HG03457 (cell line): ENCODE data around the gene ARIH1.

Experiments used
- ATAC-seq: cut with Tn5 transposase; IDR thresholded peaks from one replicate; pipeline ENCODE4 v1.9.1; 2021; ENCODE audit warnings: moderate number of reproducible peaks; ENCODE audit not compliant: unreplicated experiment

ARIH1 gene

DNA sequence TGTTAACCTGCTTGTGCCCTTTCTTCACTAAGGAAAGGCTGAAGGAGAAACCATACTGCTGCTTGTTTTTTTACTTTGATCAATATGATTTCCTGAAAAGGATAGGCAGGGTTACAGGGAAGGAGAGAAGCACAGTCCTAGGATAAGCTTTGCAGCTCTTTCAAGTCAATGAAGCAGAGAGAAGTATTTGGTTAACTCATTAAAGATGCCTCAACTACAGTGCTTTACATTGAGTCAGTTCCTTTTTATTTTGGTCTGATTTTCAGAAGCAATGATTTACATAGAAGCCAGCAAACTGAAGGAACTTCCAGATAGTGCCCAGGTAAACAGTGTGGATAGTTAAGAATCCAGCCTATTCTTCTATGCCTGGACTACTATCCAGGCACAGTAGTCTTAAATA is 64.8 kb downstream of the ARIH1 start:
- ATAC-seq: no peak

DNA sequence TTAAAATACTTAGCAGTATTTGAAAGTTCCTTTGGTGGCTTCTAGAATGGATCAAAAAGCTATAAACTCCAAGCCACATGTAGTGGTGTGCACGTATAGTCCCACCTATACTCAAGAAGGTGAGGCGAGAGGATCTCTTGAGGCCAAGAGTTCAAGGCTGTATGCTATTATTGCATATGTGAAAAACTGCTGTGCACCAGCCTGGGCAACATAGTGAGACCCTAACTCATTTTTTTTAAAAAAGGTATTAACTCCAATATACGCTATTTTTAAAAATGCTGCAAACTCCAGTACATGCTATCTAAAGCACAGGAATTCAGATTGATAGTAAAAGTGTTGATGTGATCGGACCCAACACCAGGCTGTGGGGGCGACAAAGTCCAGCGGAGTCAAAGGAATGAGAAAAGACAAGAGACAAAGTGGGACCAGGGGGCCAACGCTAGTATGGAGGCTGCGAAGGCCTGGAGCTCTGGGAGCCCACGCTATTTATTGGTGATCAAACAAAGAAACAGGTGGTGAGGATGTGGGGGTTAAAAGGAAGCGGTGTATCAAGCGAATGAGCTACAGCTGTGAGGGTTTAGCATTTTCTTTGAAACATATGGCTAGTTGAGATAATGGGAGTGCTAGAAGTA is 66.6 kb downstream of the ARIH1 start:
- ATAC-seq: no peak

DNA sequence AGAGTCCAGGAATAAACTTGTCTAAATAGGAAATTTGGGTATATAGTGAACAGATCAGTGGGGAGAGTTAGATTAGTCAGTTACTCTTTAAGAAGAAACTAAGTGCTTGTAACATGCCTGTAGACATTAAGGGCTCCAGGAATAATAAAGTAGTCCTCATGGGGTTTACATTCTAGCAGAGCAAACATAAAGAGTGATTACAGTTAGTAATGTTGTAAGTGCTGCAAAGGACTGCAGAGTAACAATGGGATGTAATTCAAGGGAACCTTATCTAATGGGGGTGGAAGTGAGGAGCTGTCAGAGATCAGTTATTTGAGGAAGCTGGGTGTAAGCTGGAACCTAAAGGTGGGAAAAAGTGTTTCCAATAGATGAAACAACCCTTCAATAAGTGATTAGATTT is 67.5 kb downstream of the ARIH1 start:
- no peak for ATAC-seq

DNA sequence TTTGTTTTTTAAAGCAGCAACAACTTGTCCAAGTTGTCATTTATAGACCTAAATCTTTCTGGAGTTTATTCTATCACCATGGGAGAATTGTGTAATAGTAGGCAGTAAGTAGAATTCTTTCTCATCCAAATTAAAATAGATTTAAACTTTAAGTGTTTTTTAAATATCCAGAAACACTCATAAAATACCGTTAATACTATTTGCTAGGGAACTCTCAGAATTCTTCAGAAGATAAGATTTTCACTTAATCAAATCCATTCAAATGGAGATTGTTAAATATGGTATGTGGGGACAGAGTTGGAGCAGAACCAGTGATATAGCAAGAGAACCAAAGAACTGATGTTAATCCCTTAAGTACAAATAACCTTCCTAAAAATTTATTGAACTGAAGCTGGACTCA is 71.0 kb downstream of the ARIH1 start:
- no peak for ATAC-seq

DNA sequence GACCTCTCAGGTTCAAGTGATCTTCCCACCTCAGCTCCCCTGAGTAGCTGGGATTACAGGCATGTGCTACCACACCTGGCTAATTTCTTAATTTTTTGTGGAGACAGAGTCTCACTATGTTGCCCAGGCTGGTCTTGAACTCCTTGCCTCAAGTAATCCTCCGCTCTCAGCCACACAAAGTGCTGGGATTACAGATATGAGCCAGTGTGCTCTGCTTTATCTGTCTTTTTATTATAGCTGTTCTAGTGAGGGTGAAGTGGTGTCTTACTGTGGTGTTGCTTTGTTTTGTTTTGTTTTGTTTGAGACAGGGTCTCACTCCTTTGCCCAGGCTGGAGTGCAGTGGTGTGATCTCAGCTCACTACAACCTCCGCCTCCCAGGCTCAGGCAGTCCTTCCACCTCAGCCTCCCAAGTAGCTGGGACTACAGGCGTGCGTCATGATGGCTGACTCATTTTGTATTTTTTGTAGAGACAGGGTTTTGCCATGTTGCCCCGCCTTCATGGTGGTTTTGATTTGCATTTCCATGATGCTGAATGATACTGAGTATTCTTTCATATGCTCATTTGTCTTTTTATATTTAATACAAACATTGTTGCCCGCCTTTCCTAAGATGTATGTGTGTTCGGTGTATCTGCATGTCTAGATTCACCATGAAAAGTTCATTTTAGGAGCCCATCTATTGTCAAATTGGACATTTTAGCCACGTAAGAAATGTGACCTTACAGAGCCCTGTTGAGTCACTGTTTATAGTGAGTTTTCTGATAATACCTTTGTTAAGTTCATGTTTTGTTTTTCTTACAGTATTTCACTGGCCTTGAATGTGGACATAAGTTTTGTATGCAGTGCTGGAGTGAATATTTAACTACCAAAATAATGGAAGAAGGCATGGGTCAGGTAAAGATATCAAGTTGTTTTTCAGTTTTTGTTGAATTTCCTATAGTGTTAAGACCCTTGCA is 80.6 kb downstream of the ARIH1 start:
- no peak for ATAC-seq

DNA sequence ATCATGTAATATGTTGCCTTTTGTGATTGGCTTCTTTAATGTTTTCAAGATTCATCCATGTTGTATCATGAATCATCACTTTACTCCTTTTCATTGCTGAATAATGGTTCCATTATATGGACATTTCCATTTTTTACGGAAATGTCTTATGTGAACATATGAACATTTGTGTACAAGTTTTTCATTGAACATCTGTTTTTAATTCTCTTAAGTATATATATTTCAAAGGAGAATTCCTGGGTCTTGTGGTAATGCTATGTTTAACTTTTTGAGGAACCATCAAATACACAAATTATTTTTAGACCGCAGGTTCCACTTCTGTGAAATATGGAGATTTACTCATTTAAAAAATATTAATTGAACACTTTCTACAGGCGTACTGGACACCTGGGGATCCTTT is 85.7 kb downstream of the ARIH1 start:
- ATAC-seq: no peak

DNA sequence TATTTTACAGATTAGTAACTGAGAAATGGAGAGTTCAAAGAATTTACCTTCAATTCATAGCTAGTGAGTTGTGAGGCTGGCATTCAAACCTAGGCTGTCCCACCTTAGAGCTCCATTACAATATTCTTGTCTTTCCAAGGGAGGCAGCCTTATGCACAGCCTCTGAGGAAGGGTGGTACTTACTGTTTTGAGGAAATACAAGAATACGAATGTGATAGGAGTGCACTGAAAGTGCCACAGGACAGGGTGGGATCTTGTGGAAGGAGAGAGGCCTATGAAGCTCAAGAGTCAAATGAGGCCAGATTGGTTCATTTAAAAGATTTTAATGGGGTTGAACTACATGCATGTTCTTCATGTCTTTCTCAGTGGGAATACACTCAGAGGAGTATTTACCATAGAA is 86.3 kb downstream of the ARIH1 start:
- no peak for ATAC-seq

DNA sequence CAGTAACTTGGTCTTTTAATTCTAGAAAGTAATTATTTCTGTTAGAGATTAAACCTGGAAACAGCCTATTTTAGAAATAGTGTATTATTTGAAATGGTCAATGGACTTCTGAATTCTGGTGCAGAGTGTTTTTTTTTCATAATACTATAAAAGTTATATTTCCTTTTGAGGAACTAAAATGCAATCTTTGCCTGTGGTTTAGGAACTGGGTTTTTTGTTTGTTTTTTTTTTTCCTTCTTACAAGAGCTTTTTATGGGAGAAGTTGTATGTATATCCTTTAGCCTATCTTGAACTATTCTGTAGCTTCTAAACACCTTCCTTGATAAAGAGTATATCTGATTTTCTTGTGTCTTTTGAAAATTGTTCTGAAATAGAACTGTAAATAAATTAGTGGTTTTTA is 88.3 kb downstream of the ARIH1 start:
- no peak for ATAC-seq

DNA sequence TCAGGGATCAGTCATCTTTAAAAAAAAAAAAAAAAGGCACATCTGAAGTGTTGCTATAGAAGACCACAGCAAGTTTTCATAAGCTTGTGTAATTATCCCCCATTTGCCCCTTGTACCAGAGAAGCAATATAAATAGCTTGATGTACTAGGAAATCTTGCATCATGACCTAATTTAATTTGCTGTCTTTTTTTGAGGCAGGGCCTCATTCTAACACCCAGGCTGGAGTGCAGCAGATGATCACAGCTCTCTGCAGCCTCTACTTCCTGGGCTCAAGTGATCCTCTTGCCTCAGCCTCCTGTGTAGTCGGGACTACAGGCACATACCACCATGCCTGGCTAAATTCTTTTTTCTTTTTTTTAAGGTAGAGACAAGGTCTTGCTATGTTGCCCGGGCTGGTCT is 88.7 kb downstream of the ARIH1 start:
- ATAC-seq: no peak

DNA sequence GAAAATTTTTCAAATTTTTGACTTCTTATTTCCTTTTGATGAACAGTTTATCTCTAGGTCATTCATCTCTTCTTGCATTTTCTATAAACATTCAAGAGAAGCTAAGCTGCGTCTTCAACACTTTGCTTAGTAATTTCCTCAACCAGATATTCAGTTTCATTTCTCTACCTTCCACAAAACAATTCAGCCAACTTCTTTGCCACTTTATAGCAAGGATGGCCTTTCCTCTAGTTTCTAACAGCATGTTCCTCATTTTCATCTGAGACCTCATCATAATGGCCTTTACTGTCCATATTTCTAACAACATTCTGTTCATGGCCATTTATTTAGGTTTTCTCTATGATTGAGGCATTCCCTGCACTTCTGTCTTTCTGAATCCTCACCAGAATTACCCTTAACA is 90.0 kb downstream of the ARIH1 start:
- no peak for ATAC-seq

DNA sequence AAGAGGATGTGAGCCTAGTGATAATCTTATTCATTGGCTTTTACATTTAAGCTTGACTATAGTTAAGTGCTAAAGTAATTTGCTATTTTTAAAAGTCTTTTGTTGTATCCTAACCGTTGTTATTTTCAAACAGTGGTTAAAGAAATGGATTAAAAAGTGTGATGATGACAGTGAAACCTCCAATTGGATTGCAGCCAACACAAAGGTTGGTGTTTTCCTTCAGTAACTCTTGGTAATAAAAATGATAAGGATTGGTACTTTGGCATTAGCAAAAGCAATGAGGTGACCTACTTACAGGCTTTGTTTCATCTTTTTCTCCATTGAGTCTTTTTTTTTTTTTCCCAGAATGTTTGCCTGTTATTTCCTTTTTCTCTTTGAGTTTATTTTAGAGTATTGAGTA is 92.8 kb downstream of the ARIH1 start:
- no peak for ATAC-seq

DNA sequence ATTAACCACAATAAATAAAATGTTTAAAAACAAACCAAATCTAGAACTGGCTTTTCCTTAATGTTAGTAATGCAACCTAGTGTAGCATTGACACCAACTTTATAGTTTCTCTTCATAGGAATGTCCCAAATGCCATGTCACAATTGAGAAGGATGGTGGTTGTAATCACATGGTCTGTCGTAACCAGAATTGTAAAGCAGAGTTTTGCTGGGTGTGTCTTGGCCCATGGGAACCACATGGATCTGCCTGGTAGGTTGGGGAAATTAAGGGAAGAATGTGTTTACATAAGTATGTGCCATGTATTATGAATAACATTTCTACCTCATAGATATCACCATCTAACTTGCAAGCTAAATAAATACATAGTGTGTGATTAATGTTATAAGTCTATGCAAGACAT is 95.9 kb downstream of the ARIH1 start:
- no peak for ATAC-seq

DNA sequence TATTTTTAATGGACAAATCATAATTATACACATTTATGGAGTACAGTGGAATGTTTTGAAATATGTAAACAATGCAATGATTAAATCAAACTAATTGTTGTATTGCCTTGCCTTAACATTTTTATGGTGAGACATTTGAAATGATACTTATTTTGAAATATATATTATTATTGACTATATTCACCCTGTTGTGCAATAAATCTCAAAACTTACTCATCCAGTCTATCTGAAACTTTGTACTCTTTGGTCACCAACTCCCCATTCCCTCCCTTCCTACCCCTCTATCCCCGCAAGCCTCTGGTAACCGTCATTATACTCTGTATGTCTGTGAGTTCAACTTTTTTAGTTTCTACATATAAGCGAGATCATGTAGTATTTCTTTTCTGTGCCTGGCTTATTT is 105.7 kb downstream of the ARIH1 start:
- ATAC-seq: no peak

DNA sequence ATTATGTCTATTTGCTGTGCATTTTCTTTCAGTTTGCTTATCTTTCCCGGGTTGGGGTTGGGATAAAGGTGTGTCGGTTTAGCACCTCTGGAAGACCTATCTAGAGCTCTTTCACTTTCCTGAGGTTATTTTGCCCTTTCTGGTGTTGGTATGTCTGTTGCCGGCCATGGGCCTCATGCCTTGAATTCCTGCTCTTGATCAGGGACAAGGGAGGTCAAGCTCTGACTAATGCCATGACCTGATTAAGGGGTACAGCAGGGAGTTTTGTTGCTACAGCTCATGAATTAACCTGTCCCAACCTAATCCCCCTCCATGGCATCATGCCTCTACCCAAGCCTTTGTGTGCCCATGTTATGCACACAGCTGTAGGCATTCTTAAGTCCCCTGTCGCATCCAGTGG is 109.9 kb downstream of the ARIH1 start:
- ATAC-seq: no peak

DNA sequence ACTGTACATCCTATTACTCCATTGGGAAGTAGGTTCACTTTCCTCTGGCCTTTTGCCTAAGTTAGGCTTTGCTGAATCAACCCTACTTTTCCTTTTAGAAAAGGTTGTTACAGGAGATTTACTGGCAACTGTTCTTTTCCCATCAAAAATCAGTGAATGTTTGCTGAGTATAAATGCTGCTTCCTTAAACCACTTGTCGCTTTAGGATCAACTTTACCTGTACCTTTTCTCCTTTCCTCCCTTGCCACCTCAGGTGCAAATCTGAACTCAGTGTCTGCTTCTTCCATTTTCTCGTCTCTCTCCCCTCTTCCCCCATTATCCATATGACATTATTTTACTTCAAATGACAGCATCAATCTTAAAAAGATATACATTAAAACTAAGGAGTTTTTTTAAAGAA is 110.9 kb downstream of the ARIH1 start:
- no peak for ATAC-seq

DNA sequence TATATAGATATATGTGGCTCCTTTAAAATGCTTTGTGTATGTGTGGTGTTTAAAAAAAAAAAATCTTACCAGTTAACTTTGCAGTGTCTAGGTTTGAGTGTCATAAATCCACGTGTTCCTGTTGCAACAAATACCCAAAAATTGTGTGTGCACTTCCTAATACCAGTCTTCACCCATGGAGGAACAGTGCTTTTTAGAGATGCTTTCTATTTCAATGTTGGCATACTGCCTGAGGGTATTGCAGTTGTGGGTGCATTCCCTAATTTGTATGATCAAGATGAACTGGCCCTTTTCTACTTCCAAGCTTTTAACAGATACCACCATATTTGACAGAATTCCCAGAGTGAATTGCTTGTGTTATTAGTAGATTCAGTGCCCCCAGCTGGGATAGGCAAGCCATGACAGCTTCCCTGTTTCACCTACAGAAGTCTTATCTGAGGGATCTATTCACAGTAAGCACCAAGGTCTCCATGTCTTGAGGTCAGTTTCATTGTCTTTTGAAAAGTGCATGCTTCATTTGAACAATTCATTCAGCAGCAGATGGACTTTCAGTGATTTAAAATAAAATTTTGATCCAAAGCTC is 111.4 kb downstream of the ARIH1 start:
- no peak for ATAC-seq

DNA sequence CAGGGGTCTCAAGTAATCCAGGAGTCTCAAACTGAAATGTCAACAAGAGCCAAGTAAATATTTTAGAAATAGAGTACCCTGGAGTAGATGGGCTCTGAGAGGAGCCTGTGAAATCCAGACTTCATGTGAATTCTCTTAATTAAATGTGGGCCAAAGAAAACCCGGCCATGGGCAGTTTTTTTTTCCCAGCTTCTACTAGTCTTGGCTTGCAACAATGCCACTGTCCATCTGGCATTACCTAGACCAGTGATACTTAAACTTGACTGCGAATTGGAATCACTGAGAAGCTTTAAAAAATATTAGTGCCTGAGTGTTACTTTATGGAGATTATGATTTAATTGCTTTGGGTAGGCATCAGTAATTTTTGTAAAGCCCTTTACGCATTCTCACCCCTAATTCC is 114.0 kb downstream of the ARIH1 start:
- ATAC-seq: no peak

DNA sequence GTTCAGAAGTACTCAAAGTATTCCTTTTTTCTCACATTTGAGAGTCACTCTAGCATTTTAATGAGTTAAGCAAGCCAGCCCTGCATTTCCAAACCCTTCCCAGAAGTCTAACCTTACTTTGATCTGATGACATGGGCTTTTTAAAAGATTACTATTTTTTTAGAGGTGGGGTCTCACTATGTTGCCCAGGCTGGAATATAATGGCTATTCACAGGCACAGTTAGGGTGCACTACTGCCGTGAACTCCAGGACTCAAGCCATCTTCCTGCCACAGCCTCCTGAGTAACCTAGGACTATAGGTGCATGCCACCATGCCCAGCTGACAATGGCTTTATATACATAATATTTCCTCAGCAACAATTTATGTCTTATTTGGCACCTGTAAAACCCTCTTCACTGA is 116.3 kb downstream of the ARIH1 start:
- ATAC-seq: no peak

DNA sequence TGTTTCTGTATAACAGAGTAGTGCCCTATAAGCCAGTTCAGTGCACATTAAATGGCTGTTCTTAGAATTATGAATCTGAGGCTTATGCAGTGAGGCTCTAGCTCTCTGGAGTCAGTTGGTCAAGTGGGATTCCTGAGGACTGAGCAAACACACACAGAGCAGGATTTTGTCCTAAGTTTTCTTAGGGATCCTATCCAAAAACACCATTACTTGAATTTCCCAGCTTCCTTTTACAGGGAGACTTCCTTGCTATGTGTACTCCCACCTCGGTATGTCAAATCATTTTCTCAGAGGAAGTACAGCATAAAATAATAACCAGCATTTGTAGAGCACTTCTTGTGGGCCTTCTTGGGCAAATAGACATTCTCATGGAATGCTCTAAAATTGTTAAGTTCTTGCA is 117.2 kb downstream of the ARIH1 start:
- no peak for ATAC-seq

DNA sequence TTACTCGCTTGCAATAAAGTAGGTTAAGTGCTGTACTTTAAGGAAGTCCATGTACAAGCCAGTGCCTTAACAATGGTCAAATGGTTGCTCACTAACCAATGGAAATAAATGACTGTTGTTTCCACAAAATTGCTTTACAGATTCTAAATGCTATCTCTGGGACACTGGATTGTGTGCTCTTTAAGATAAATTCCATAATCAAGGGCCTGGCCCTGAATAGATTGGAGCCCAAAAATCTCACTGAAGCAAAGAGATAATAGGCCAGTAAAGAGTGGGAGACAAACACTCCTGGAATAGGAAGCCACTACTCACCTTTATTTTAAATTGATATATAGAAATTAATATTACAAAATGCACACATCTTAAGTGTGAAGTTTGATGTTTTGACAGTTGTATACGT is 118.0 kb downstream of the ARIH1 start:
- no peak for ATAC-seq

DNA sequence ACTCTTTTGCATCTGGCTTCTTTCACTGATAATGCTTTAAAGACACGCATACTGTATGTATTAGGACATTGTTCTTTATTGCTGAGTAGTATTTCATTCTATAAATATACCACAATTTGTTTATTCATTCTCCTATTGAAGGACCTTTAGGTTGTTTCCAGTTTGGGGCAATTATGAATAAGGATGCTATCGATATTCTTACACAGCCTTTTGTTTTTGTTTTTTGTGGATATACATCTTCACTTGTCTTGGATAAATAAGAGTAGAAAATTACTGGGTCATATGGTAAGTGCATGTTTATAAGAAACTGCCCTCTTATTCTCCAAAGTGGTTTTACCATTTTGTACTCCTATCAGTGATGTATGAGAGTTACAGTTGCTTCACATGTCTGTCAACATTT is 118.5 kb downstream of the ARIH1 start:
- no peak for ATAC-seq

DNA sequence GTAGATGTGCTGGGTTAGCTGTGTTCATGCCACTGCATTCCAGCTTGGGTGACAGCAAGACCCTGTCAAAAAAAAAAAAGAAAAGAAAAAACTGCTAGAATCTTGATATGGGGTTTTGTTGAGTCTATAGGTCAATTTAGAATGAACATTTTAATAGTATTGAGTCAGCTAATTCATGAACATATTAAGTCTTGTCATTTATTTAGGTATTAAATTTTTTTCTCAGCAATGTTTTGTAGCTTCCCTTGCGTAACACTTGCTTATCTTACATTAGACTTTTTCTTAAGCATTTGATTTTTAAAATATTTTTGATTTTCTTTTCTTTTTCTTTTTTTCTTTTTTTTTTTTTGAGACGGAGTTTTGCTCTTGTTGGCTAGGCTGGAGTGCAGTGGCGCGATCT is 119.7 kb downstream of the ARIH1 start:
- ATAC-seq: no peak
